H1 (cell line): ENCODE measurements around the gene KRT80.

Experiments
- BRCA1 ChIP-seq: IDR thresholded peaks from 2 replicates; pipeline ENCODE4 v1.6.1; 2012; ENCODE audit warnings: low read depth, low read length, improper control_type of control experiment
- CEBPB ChIP-seq: IDR thresholded peaks from 2 replicates; pipeline ENCODE4 v1.6.1; 2012; ENCODE audit warnings: low read depth, low read length
- GABPA ChIP-seq: IDR thresholded peaks from 2 replicates; pipeline ENCODE4 v1.6.1; 2011; ENCODE audit warnings: mild to moderate bottlenecking, low read length, moderate library complexity, borderline replicate concordance; ENCODE audit not compliant: insufficient read depth
- NRF1 ChIP-seq: IDR thresholded peaks from 2 replicates; pipeline ENCODE4 v1.6.1; 2011; ENCODE audit warnings: mild to moderate bottlenecking, low read depth, low read length, improper control_type of control experiment
- POLR2A ChIP-seq, 2 experiments: IDR thresholded peaks; 1 replicate in 1 of 2; 2 replicates in 1 of 2; pipeline ENCODE4 v1.6.1; 2011; ENCODE audit warnings: low read depth in 2 of 2, low read length in 2 of 2, mild to moderate bottlenecking in 2 of 2; ENCODE audit errors: control extremely low read depth in 1 of 2
- POLR2AphosphoS5 ChIP-seq: IDR thresholded peaks from 2 replicates; pipeline ENCODE4 v1.6.1; 2011; ENCODE audit warnings: low read depth, low read length
- RAD21 ChIP-seq, 2 experiments: IDR thresholded peaks in 1 of 2; conservative IDR thresholded peaks in 1 of 2; 2 replicates each; pipeline ENCODE4 v1.6.1; 2011; ENCODE audit warnings: low read depth in 2 of 2, low read length in 2 of 2, improper control_type of control experiment in 1 of 2, inconsistent platforms in 1 of 2, mild to moderate bottlenecking in 1 of 2, moderate library complexity in 1 of 2
- RFX5 ChIP-seq: IDR thresholded peaks from 2 replicates; pipeline ENCODE4 v1.6.1; 2011; ENCODE audit warnings: low read depth, low read length, improper control_type of control experiment, borderline replicate concordance
- RXRA ChIP-seq: IDR thresholded peaks from 2 replicates; pipeline ENCODE4 v1.6.1; 2011; ENCODE audit warnings: low read depth, mild to moderate bottlenecking, low read length, moderate library complexity; ENCODE audit not compliant: insufficient read depth
- SIN3A ChIP-seq, 2 experiments: IDR thresholded peaks in 1 of 2; conservative IDR thresholded peaks in 1 of 2; 2 replicates each; pipeline ENCODE4 v1.6.1; 2011 to 2012; ENCODE audit warnings: low read length in 2 of 2, improper control_type of control experiment in 1 of 2, low read depth in 1 of 2, mild to moderate bottlenecking in 1 of 2
- SIRT6 ChIP-seq: IDR thresholded peaks from one replicate; pipeline ENCODE4 v1.7.1; 2012; ENCODE audit warnings: low read length, inconsistent platforms
- TBP ChIP-seq: IDR thresholded peaks from 2 replicates; pipeline ENCODE4 v1.6.1; 2011; ENCODE audit warnings: low read depth, low read length, improper control_type of control experiment
- TF ChIP-seq, protein P1 (sequence below), 3 experiments: IDR thresholded peaks; 1 replicate in 2 of 3; 2 replicates in 1 of 3; pipeline versions ENCODE4 v1.5.1 to v1.6.1; 2011; ENCODE audit warnings: low read length in 3 of 3, mild to moderate bottlenecking in 3 of 3, inconsistent platforms in 2 of 3, low read depth in 1 of 3, moderate library complexity in 1 of 3; ENCODE audit not compliant: insufficient read depth in 1 of 3; ENCODE audit errors: control extremely low read depth in 1 of 3

DNA sequence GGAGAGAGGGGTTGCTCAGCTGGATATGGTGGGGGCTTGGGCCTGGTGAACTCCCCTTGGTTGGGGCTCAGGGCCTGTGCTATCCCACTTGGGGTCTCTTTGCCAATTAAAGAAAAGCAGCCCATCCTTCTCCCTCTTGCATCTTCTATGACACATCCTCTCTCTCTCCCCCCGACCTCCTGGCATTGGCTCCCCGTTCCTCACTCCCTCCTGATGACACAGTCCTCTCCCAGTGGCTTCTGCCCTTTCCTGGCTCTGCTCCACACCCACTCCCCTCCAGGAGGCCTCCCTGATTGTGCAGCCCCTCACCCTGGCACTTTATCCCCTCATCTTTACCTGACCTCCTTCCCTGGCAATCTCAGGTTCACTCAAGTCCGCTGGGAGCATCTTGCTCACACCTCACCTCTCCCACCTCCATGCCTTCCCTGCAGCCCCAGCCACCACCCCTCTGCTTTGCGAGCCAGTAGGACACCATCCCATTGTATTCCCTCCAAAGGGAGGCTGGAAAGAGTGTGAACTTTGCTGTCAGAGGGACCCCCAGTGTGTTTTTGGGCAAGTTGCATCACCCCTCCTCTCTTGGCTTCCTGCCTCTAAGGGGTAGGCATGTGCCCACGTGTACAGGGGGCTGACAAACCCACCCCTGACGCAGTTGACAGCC, 10.7 kb downstream of the KRT80 start:
- TF ChIP-seq, protein P1, sequence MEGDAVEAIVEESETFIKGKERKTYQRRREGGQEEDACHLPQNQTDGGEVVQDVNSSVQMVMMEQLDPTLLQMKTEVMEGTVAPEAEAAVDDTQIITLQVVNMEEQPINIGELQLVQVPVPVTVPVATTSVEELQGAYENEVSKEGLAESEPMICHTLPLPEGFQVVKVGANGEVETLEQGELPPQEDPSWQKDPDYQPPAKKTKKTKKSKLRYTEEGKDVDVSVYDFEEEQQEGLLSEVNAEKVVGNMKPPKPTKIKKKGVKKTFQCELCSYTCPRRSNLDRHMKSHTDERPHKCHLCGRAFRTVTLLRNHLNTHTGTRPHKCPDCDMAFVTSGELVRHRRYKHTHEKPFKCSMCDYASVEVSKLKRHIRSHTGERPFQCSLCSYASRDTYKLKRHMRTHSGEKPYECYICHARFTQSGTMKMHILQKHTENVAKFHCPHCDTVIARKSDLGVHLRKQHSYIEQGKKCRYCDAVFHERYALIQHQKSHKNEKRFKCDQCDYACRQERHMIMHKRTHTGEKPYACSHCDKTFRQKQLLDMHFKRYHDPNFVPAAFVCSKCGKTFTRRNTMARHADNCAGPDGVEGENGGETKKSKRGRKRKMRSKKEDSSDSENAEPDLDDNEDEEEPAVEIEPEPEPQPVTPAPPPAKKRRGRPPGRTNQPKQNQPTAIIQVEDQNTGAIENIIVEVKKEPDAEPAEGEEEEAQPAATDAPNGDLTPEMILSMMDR (IDR thresholded peaks at IDR 0.05; ENCODE audit: control extremely low read depth in 1 of 3, insufficient read depth in 1 of 3, low read depth in 1 of 3, low read length in 3 of 3): no peak
- TF ChIP-seq TBP: no peak
- no peak for TF ChIP-seq POLR2A (IDR thresholded peaks at IDR 0.05; ENCODE audit: control extremely low read depth in 1 of 2, low read depth in 2 of 2, low read length in 2 of 2)
- no peak for TF ChIP-seq CEBPB
- no peak for TF ChIP-seq RXRA
- no peak for TF ChIP-seq RFX5
- no peak for TF ChIP-seq BRCA1
- no peak for TF ChIP-seq POLR2AphosphoS5
- no peak for TF ChIP-seq GABPA
- no peak for TF ChIP-seq SIN3A (conservative IDR thresholded peaks at IDR 0.05 in 1 of 2, IDR thresholded peaks at IDR 0.05 in 1 of 2; ENCODE audit: low read depth in 1 of 2, low read length in 2 of 2)
- no peak for TF ChIP-seq SIRT6
- no peak for TF ChIP-seq RAD21 (IDR thresholded peaks at IDR 0.05 in 1 of 2, conservative IDR thresholded peaks at IDR 0.05 in 1 of 2; ENCODE audit: low read depth in 2 of 2, low read length in 2 of 2)
- no peak for TF ChIP-seq NRF1
